Endothelial cell of umbilical vein (primary cell): ENCODE measurements around the gene MYO15A. TPM values are rescaled to one million over a fixed set of nuclear protein-coding genes. Genes with fewer than 3 reads are reported as not detected.
A peak's percentile ranks its signal among the peaks of the same experiment; 100 is the strongest.

Source experiments
- BruUV-seq: library from RNA; stranded (reverse); fragments of 400-500 nt; replicated peaks from 2 replicates; lab custom pipeline; 2021; lab: Mats Ljungman, UMichigan
- CTCF ChIA-PET: fragments of 300-600, 350-600 bp; sonication (Branson Sonifier 250); formaldehyde crosslinking; loops from one replicate; lab custom pipeline; 2021; ENCODE audit warnings: antibody characterized with exemption, inconsistent platforms; lab: Charles Lee
- POLR2A ChIA-PET: fragments of 300-600, 350-600 bp; sonication (Branson Sonifier 250); formaldehyde crosslinking; loops from one replicate; lab custom pipeline; 2021; ENCODE audit warnings: antibody characterized with exemption, inconsistent platforms; lab: Charles Lee
- DNase-seq: peaks from one replicate; pipeline ENCODE4 v3.0.0-alpha.2; 2011; ENCODE audit warnings: low read depth, low spot score
- FAIRE-seq: peaks from 2 replicates; lab custom pipeline; 2011; peaks lifted over from hg19 to GRCh38; lab: Jason Lieb, UNC
- H2AFZ ChIP-seq: 2 replicates; pipeline ENCODE4 v1.6.0; 2012; ENCODE audit warnings: low read depth, low read length, control low read depth, inconsistent platforms
- H3K27ac ChIP-seq: 2 replicates; pipeline ENCODE4 v1.5.1; 2011; ENCODE audit warnings: low read depth, mild to moderate bottlenecking, control low read depth, low read length, moderate library complexity; ENCODE audit not compliant: insufficient read depth
- H3K27me3 ChIP-seq, 2 experiments: 2 replicates each; pipeline versions ENCODE4 v1.6.0 to v1.6.1; 2011; ENCODE audit warnings: low read length in 2 of 2, mixed read lengths in 1 of 2; ENCODE audit not compliant: control insufficient read depth in 2 of 2, insufficient read depth in 2 of 2
- H3K36me3 ChIP-seq, 2 experiments: 2 replicates in 1 of 2; 3 replicates in 1 of 2; pipeline ENCODE4 v1.5.1; 2011; ENCODE audit warnings: low read length in 2 of 2, mild to moderate bottlenecking in 1 of 2, moderate library complexity in 1 of 2; ENCODE audit not compliant: control insufficient read depth in 2 of 2, insufficient read depth in 2 of 2; ENCODE audit errors: extremely low read depth in 1 of 2
- H3K4me1 ChIP-seq: 3 replicates; pipeline ENCODE4 v1.5.1; 2011; ENCODE audit warnings: mild to moderate bottlenecking, low read length; ENCODE audit not compliant: control insufficient read depth, insufficient read depth; ENCODE audit errors: extremely low read depth
- H3K4me2 ChIP-seq: 2 replicates; pipeline ENCODE4 v1.6.1; 2011; ENCODE audit warnings: low read length, control low read depth, mixed read lengths; ENCODE audit not compliant: insufficient read depth
- H3K4me3 ChIP-seq, 3 experiments: fragments of 200-600 bp in 1 of 3; sonication (generic), shearing (Covaris generic) in 1 of 3; replicated peaks in 1 of 3; 2 replicates each; pipeline ENCODE4 v1.5.1; 2011 to 2016; ENCODE audit warnings: control low read depth in 3 of 3, low read length in 3 of 3, mild to moderate bottlenecking in 2 of 3, inconsistent platforms in 1 of 3, low read depth in 1 of 3, moderate library complexity in 1 of 3; ENCODE audit not compliant: insufficient read depth in 1 of 3
- H3K79me2 ChIP-seq: 2 replicates; pipeline ENCODE4 v1.6.0; 2012; ENCODE audit warnings: low read length, inconsistent platforms; ENCODE audit not compliant: control insufficient read depth, insufficient read depth
- H3K9ac ChIP-seq: replicated peaks from 2 replicates; pipeline ENCODE3; 2011; ENCODE audit warnings: low read length, control low read depth; ENCODE audit not compliant: insufficient read depth; ENCODE audit errors: extremely low read depth
- H3K9me1 ChIP-seq: replicated peaks from 3 replicates; pipeline ENCODE4 v1.6.0; 2011; ENCODE audit warnings: mild to moderate bottlenecking, low read length; ENCODE audit not compliant: control insufficient read depth, insufficient read depth; ENCODE audit errors: extremely low read depth
- H3K9me3 ChIP-seq: replicated peaks from 2 replicates; pipeline ENCODE4 v1.5.1; 2012; ENCODE audit warnings: low read length, inconsistent platforms; ENCODE audit not compliant: control insufficient read depth, insufficient read depth
- H4K20me1 ChIP-seq: replicated peaks from 2 replicates; pipeline ENCODE3; 2011; ENCODE audit warnings: mild to moderate bottlenecking, low read length; ENCODE audit not compliant: control insufficient read depth, insufficient read depth; ENCODE audit errors: extremely low read depth
- EZH2 ChIP-seq: IDR thresholded peaks from 2 replicates; pipeline ENCODE4 v1.6.1; 2012; ENCODE audit warnings: borderline replicate concordance, low read depth, mild to moderate bottlenecking, moderate library complexity, low read length, inconsistent platforms; ENCODE audit not compliant: severe bottlenecking
- FOS ChIP-seq: IDR thresholded peaks from 2 replicates; pipeline ENCODE4 v1.6.1; 2011; ENCODE audit warnings: mild to moderate bottlenecking, low read length, moderate library complexity, borderline replicate concordance; ENCODE audit not compliant: insufficient read depth
- GATA2 ChIP-seq: IDR thresholded peaks from 2 replicates; pipeline ENCODE4 v1.7.0; 2011; ENCODE audit warnings: low read depth, mild to moderate bottlenecking, moderate library complexity, mixed read lengths, low read length; ENCODE audit not compliant: insufficient read length, insufficient read depth
- JUN ChIP-seq: IDR thresholded peaks from 2 replicates; pipeline ENCODE4 v1.6.1; 2011; ENCODE audit warnings: borderline replicate concordance, low read depth; ENCODE audit not compliant: insufficient read length, insufficient read depth
- MYC ChIP-seq: IDR thresholded peaks from one replicate; pipeline ENCODE4 v1.6.1; 2011; ENCODE audit warnings: mild to moderate bottlenecking, low read depth, low read length
- POLR2A ChIP-seq: IDR thresholded peaks from 2 replicates; pipeline ENCODE4 v1.6.1; 2012; ENCODE audit warnings: low read depth, mild to moderate bottlenecking, control low read depth, low read length
- POLR2AphosphoS5 ChIP-seq: IDR thresholded peaks from 2 replicates; pipeline ENCODE4 v1.6.1; 2012; ENCODE audit warnings: low read depth, mild to moderate bottlenecking, control low read depth, low read length, moderate library complexity; ENCODE audit not compliant: insufficient read depth
- dilution Hi-C: fragments of 300-500 bp; cut with MboI; formaldehyde crosslinking; loops from one replicate; pipeline ENCODE4 v1.15.0; 2019; ENCODE audit warnings: low sequenced_read_pairs; ENCODE audit not compliant: extremely low pct_ligation_motif_present
- intact Hi-C: fragments of 100-400 bp; cut with micrococcal nuclease; formaldehyde crosslinking; loops from one replicate; pipeline ENCODE4 v1.10.0; 2022
- polyA plus RNA-seq, 4 experiments: library from polyadenylated mRNA; depleted of rRNA in 3 of 4; stranded (reverse) in 3 of 4; unstranded in 1 of 4; fragments of >200 nt; gene quantifications; 2 replicates each; pipeline versions ENCODE4 v1.2.1 to v1.2.3, GENCODE V29; 2011 to 2012; ENCODE audit warnings: missing spikeins in 1 of 4
- total RNA-seq: library from RNA; stranded (reverse); gene quantifications from 2 replicates; pipeline ENCODE4 v1.2.3, GENCODE V29; 2021
- TF ChIP-seq, protein P1 (sequence below): IDR thresholded peaks from 2 replicates; pipeline ENCODE4 v1.6.1; 2011; ENCODE audit not compliant: insufficient read depth, insufficient read length
- TF ChIP-seq, protein P2 (sequence below), 2 donors: IDR thresholded peaks; 1 replicate in 1 of 2; 2 replicates in 1 of 2; pipeline ENCODE4 v1.5.1; 2011; ENCODE audit warnings: low read length in 2 of 2, mild to moderate bottlenecking in 2 of 2, moderate library complexity in 2 of 2, control low read depth in 1 of 2, inconsistent platforms in 1 of 2, low read depth in 1 of 2; ENCODE audit not compliant: insufficient read depth in 1 of 2; ENCODE audit errors: extremely low read depth in 1 of 2

The MYO15A gene
- total and polyA plus RNA-seq, 2 donors (not counting 3 experiments of a cell fraction or from before 2014, with no cell fraction given) = 0.46 to 0.82 TPM

DNA sequence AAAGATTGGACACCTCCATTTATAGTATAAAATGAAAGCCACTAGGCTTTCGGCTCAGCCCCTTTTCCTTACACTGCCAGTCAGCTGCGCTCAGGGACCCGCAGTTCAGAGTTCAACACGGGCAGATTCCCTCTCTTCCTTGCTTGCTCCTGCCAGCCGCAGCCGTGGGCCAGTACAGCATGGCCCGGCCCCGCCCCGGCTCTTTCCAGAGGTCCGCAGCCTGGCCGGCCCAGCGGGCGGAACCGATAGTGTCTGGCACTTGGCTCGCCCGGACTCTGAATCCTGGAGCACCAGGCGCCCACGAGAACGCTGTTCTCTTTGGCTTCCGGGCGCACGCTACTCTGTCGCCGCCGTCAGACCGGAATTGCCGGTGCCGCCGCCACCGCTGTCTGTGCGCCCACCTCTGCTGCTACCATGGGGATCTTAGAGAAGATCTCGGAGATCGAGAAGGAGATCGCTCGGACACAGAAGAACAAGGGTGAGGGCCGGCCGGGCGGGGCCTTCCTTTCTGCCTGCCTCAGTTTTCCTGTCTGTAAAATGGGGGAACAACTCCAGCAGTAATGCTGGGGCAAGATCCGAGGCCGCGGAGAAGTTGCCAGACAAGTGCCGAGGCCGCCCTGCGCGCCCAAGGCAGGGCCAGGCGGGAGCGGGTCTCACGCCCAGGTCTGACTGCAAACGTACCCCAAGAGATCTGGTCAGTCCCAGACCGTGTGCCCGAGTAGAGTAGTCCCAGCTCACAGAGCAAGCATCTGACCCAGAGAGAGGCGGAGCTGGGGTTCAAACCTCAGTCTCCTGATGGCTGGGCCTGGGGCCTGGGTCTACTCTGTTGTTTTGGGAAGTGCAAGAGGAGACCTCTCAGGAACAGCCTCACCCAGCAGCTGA lies 20.7 kb upstream of the MYO15A start, which contains the start of gene DRG2:
Gene DRG2 (plus strand): TSS at position 339 of the 882 bp plus-strand sequence. CDS start 76 bp downstream, at position 415.
- no peaks in the 10 kb centered on the region for H3K27me3 ChIP-seq
- no peaks in the 10 kb centered on the region for H3K9me3 ChIP-seq
- DNase-seq (peak; percentile 95), FAIRE-seq (peak; percentile 87)
- dilution Hi-C loops (no loop called here), intact Hi-C loops (no loop called here)
- POLR2A ChIA-PET = no interaction called here
- TF ChIP-seq MYC (peak; percentile 59), POLR2AphosphoS5 (peak; percentile 92), GATA2 (no peak), FOS (no peak), EZH2 (no peak), JUN (no peak), POLR2A (peak; percentile 54)
- TF ChIP-seq, protein P1, sequence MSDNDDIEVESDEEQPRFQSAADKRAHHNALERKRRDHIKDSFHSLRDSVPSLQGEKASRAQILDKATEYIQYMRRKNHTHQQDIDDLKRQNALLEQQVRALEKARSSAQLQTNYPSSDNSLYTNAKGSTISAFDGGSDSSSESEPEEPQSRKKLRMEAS = peak; percentile 56
- TF ChIP-seq, protein P2, sequence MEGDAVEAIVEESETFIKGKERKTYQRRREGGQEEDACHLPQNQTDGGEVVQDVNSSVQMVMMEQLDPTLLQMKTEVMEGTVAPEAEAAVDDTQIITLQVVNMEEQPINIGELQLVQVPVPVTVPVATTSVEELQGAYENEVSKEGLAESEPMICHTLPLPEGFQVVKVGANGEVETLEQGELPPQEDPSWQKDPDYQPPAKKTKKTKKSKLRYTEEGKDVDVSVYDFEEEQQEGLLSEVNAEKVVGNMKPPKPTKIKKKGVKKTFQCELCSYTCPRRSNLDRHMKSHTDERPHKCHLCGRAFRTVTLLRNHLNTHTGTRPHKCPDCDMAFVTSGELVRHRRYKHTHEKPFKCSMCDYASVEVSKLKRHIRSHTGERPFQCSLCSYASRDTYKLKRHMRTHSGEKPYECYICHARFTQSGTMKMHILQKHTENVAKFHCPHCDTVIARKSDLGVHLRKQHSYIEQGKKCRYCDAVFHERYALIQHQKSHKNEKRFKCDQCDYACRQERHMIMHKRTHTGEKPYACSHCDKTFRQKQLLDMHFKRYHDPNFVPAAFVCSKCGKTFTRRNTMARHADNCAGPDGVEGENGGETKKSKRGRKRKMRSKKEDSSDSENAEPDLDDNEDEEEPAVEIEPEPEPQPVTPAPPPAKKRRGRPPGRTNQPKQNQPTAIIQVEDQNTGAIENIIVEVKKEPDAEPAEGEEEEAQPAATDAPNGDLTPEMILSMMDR (IDR thresholded peaks at IDR 0.05; ENCODE audit: extremely low read depth in 1 of 2, insufficient read depth in 1 of 2, low read depth in 1 of 2, low read length in 2 of 2) = no peak
- H3K27ac ChIP-seq = peak within 1 kb of the TSS; percentile 53
- H3K79me2 ChIP-seq = peaks cover 19% of the 10 kb centered on the region
- no peaks in the 10 kb centered on the region for H3K9me1 ChIP-seq
- H4K20me1 ChIP-seq = no peaks in the 10 kb centered on the region
- peak within 1 kb of the TSS; percentile 71 for H2AFZ ChIP-seq
- CTCF ChIA-PET = no interaction called here
- peak within 1 kb of the TSS; percentile 64 to 82 (median 72) for H3K4me3 ChIP-seq
- TSS peak; percentile 78 for BruUV-seq
- peak within 1 kb of the TSS; percentile 68 for H3K9ac ChIP-seq
- H3K4me1 ChIP-seq = peaks cover 8% of the 10 kb centered on the region
- no peaks in the 10 kb centered on the region for H3K36me3 ChIP-seq
- H3K4me2 ChIP-seq = peak within 1 kb of the TSS; percentile 90
